ENCODE data around the gene CDK5. TPM values are rescaled to one million over a fixed set of nuclear protein-coding genes. Genes with fewer than 3 reads are reported as not detected.
A peak's percentile ranks its signal among the peaks of the same experiment; 100 is the strongest.

CDK5 gene
- total RNA-seq, 5 donors from 2014 or later (not counting 1 experiment from before 2014, with no cell fraction given): 5.3 to 8.4 (median 6.5) TPM

DNA sequence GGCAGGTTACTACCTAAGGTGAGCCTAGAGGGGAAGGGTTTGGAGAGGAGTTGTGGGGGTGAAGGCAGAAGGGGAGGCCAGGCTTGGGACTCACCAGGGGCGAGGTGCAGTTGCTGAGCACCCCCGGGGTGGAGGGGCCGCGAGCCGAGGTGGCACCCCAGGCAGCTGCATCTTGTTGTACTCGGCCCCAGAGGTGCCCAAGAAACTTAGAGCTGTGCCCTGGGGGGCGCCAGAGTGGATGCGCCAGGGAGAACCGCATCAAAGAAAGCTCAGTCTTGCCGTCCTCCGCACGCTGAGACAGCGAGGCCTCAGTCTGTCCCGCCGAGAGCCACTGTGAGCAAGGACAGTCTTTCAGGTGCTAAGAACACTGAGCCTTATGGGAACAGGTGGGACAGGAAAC is 40.8 kb downstream of the CDK5 start:
- Mint-ChIP-seq H3K4me3 (peak overlapping the region in 2 of 3 donors; percentile 83 to 84), H3K4me1 (peaks cover 64 to 72% (median 71%) of the 10 kb centered on the region in 3 donors), H3K27ac (peak overlapping the region; percentile 66 to 98), H3K36me3 (peaks cover 10% of the 10 kb centered on the region), H3K9me3 (no peaks in the 10 kb centered on the region), H3K27me3 (peaks cover 0 to 16% of the 10 kb centered on the region in 2 donors)
- Histone ChIP-seq H3K4me1 (ENCODE audit: control insufficient read depth in 1 of 2, extremely low read depth in 1 of 2, insufficient read depth in 2 of 2, low read length in 2 of 2) (peaks cover 32 to 75% of the 10 kb centered on the region in 2 experiments), H3K27me3 (replicated peaks in 1 of 2; ENCODE audit: control insufficient read depth in 2 of 2, extremely low read depth in 1 of 2, insufficient read depth in 2 of 2, low read length in 1 of 2) (peaks cover 5 to 40% of the 10 kb centered on the region in 2 experiments), H3K9me3 (no peaks in the 10 kb centered on the region), H3K27ac (ENCODE audit: low read length) (no peak overlapping the region), H3K4me3 (ENCODE audit: control insufficient read depth in 1 of 2, extremely low read depth in 1 of 2, low read length in 1 of 2) (no peak overlapping the region), H3K36me3 (ENCODE audit: control insufficient read depth in 2 of 2, extremely low read depth in 1 of 2, insufficient read depth in 1 of 2, low read length in 1 of 2) (no peaks in the 10 kb centered on the region)
- CTCF ChIA-PET: interaction anchor here in 1 of 2 donors (1.0 to 3.8 kb wide), 2 partner anchors 9 to 11 kb away, joined by 4 to 19 read pairs; partner anchors contain the start of gene ABCB8
- POLR2A ChIA-PET: no interaction called here
- ATAC-seq (replicated peaks in 1 of 4) (no peak), DNase-seq (peak in 1 of 35 experiments; percentile 38)
- WGBS (ENCODE audit: insufficient coverage): 81% methylated on average over 15 of the region's 15 CpGs

DNA sequence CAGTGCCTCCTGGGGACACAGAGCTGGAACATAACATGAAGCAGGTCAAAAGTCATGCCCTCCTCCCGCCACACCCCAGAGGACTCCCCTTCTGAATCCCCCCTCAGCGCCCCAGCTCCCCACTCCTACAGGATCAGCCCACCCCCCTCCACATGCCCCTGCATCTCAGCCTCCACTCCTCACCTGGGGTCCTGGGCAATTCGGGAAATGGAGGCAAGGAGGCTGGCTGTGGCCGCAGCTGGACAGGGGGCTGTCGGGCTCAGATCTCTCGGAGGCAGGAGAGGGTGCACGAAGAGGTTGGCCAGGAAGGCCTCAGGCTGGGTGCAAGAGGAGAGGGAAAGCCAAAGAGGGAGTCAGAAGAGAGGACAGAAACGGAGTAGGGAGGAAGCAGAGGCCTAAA is 41.2 kb downstream of the CDK5 start:
- Histone ChIP-seq H3K36me3 (ENCODE audit: control insufficient read depth in 2 of 2, extremely low read depth in 1 of 2, insufficient read depth in 1 of 2, low read length in 1 of 2) (no peaks in the 10 kb centered on the region), H3K27me3 (replicated peaks in 1 of 2; ENCODE audit: control insufficient read depth in 2 of 2, extremely low read depth in 1 of 2, insufficient read depth in 2 of 2, low read length in 1 of 2) (peaks cover 5 to 39% of the 10 kb centered on the region in 2 experiments), H3K4me3 (ENCODE audit: control insufficient read depth in 1 of 2, extremely low read depth in 1 of 2, low read length in 1 of 2) (no peak overlapping the region), H3K27ac (ENCODE audit: low read length) (no peak overlapping the region), H3K4me1 (ENCODE audit: control insufficient read depth in 1 of 2, extremely low read depth in 1 of 2, insufficient read depth in 2 of 2, low read length in 2 of 2) (peaks cover 32 to 79% of the 10 kb centered on the region in 2 experiments), H3K9me3 (no peaks in the 10 kb centered on the region)
- ChIA-PET POLR2A (no interaction called here), CTCF (interaction anchor here in 1 of 2 donors (1.0 to 3.8 kb wide), 2 partner anchors 9 to 12 kb away, joined by 4 to 19 read pairs; partner anchors contain the start of gene ABCB8)
- Mint-ChIP-seq H3K27ac (peak overlapping the region; percentile 98 to 100), H3K4me1 (peaks cover 69 to 76% (median 76%) of the 10 kb centered on the region in 3 donors), H3K9me3 (no peaks in the 10 kb centered on the region), H3K27me3 (peaks cover 0 to 16% of the 10 kb centered on the region in 2 donors), H3K4me3 (peak overlapping the region in 1 of 3 donors; percentile 84), H3K36me3 (peaks cover 10% of the 10 kb centered on the region)
- DNase-seq: no peak
- 94% methylated on average over 5 of the region's 8 CpGs for WGBS (ENCODE audit: insufficient coverage)
- ATAC-seq (replicated peaks in 1 of 4): no peak

DNA sequence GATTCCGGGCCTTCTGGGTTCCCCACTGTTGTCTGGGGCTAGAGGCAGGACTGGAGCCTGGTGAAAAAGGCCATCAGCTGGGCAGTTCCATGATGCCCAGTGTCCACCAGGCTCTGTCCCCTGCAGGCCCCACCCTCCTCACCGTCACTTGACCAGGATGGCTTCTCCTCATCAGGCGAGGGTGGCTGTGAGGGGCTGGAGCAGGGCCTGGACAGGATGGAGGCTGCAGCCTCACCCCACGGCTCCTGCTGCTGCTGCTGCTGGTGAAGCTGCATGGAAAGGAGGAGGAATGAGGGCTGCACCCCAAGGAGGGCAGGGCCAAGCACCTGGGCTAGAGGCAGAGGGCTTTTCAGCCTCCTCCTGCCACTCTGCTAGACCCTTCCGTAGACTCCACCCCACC is 41.7 kb downstream of the CDK5 start:
- peaks cover 72 to 80% (median 80%) of the 10 kb centered on the region in 3 donors for H3K4me1 Mint-ChIP-seq

GRCh38 chr7:151014950-151015349 is 42.7 kb downstream of the CDK5 start:
- DNase-seq (peak in 7 of 35 experiments; percentile 20 to 52 (median 38)), ATAC-seq (replicated peaks in 1 of 4) (peak in 1 of 4 experiments; percentile 11)
- Mint-ChIP-seq H3K27me3 (peaks cover 0 to 11% of the 10 kb centered on the region in 2 donors), H3K4me1 (peaks cover 82 to 88% (median 86%) of the 10 kb centered on the region in 3 donors), H3K36me3 (peaks cover 10% of the 10 kb centered on the region), H3K9me3 (no peaks in the 10 kb centered on the region), H3K27ac (peak overlapping the region; percentile 98 to 100), H3K4me3 (peak overlapping the region; percentile 84 to 96 (median 90))
- POLR2A ChIA-PET: interaction anchor here in 1 of 2 donors (0.5 to 1.6 kb wide), 3 partner anchors 11 to 611 kb away, joined by 3 to 10 read pairs (median 7); no protein-coding TSS in a partner anchor
- Histone ChIP-seq H3K27ac (ENCODE audit: low read length) (peak overlapping the region; percentile 95), H3K4me1 (ENCODE audit: control insufficient read depth in 1 of 2, extremely low read depth in 1 of 2, insufficient read depth in 2 of 2, low read length in 2 of 2) (peaks cover 43 to 94% of the 10 kb centered on the region in 2 experiments), H3K27me3 (replicated peaks in 1 of 2; ENCODE audit: control insufficient read depth in 2 of 2, extremely low read depth in 1 of 2, insufficient read depth in 2 of 2, low read length in 1 of 2) (peaks cover 0 to 26% of the 10 kb centered on the region in 2 experiments), H3K9me3 (no peaks in the 10 kb centered on the region), H3K4me3 (ENCODE audit: control insufficient read depth in 1 of 2, extremely low read depth in 1 of 2, low read length in 1 of 2) (no peak overlapping the region), H3K36me3 (ENCODE audit: control insufficient read depth in 2 of 2, extremely low read depth in 1 of 2, insufficient read depth in 1 of 2, low read length in 1 of 2) (no peaks in the 10 kb centered on the region)
- WGBS (ENCODE audit: insufficient coverage): 40% methylated on average over 8 of the region's 8 CpGs
- CTCF ChIA-PET: interaction anchor here (0.6 to 1.3 kb wide), 3 partner anchors 13 to 26 kb away, joined by 3 to 4 read pairs (median 4); partner anchors contain the start of gene ABCB8 (in 1 of the 2)

More for the DNA sequence above, 41.7 kb downstream of the CDK5 start:
- Mint-ChIP-seq H3K9me3 (no peaks in the 10 kb centered on the region), H3K27me3 (peaks cover 0 to 13% of the 10 kb centered on the region in 2 donors), H3K36me3 (peaks cover 10% of the 10 kb centered on the region), H3K4me3 (peak overlapping the region in 1 of 3 donors; percentile 84), H3K27ac (peak overlapping the region; percentile 98 to 100)
- peaks cover 5 to 34% of the 10 kb centered on the region in 2 experiments for H3K27me3 ChIP-seq (replicated peaks in 1 of 2; ENCODE audit: control insufficient read depth in 2 of 2, extremely low read depth in 1 of 2, insufficient read depth in 2 of 2, low read length in 1 of 2)
- peak overlapping the region; percentile 95 for H3K27ac ChIP-seq (ENCODE audit: low read length)
- no peaks in the 10 kb centered on the region for H3K9me3 ChIP-seq
- no peak overlapping the region for H3K4me3 ChIP-seq (ENCODE audit: control insufficient read depth in 1 of 2, extremely low read depth in 1 of 2, low read length in 1 of 2)
- ChIA-PET CTCF (interaction anchor here in 1 of 2 donors (0.6 kb wide), 1 partner anchor 8 kb away, joined by 5 read pairs; the partner anchor contains the start of gene ATG9B), POLR2A (no interaction called here)
- ATAC-seq (replicated peaks in 1 of 4): no peak
- 89% methylated on average over 2 of the region's 5 CpGs for whole genome bisulfite sequencing (ENCODE audit: insufficient coverage)
- H3K36me3 ChIP-seq (ENCODE audit: control insufficient read depth in 2 of 2, extremely low read depth in 1 of 2, insufficient read depth in 1 of 2, low read length in 1 of 2): no peaks in the 10 kb centered on the region
- DNase-seq: no peak
- peaks cover 33 to 84% of the 10 kb centered on the region in 2 experiments for H3K4me1 ChIP-seq (ENCODE audit: control insufficient read depth in 1 of 2, extremely low read depth in 1 of 2, insufficient read depth in 2 of 2, low read length in 2 of 2)

GRCh38 chr7:151013733-151014497 is 43.8 kb downstream of the CDK5 start:
- POLR2A ChIA-PET: interaction anchor here (0.6 to 1.6 kb wide), 4 partner anchors 12 to 1410 kb away, joined by 3 to 11 read pairs (median 6); partner anchors contain the start of gene ABCB8 (in 2 of the 2)
- Histone ChIP-seq H3K4me1 (ENCODE audit: control insufficient read depth in 1 of 2, extremely low read depth in 1 of 2, insufficient read depth in 2 of 2, low read length in 2 of 2) (peaks cover 44 to 97% of the 10 kb centered on the region in 2 experiments), H3K27me3 (replicated peaks in 1 of 2; ENCODE audit: control insufficient read depth in 2 of 2, extremely low read depth in 1 of 2, insufficient read depth in 2 of 2, low read length in 1 of 2) (peaks cover 0 to 15% of the 10 kb centered on the region in 2 experiments), H3K27ac (ENCODE audit: low read length) (peak overlapping the region; percentile 95), H3K4me3 (ENCODE audit: control insufficient read depth in 1 of 2, extremely low read depth in 1 of 2, low read length in 1 of 2) (peak overlapping the region; percentile 55 to 56), H3K9me3 (no peaks in the 10 kb centered on the region), H3K36me3 (ENCODE audit: control insufficient read depth in 2 of 2, extremely low read depth in 1 of 2, insufficient read depth in 1 of 2, low read length in 1 of 2) (no peaks in the 10 kb centered on the region)
- ATAC-seq (replicated peaks in 1 of 4) (peak; percentile 56 to 75 (median 63)), DNase-seq (peak; percentile 66 to 98 (median 91))
- WGBS (ENCODE audit: insufficient coverage): 10% methylated on average over 52 of the region's 55 CpGs
- CTCF ChIA-PET: interaction anchor here (0.6 to 1.3 kb wide), 8 partner anchors 14 to 235 kb away, joined by 3 to 19 read pairs (median 3); partner anchors contain the start of gene ABCB8 (in 1 of the 2)
- Mint-ChIP-seq H3K9me3 (no peaks in the 10 kb centered on the region), H3K4me3 (peak overlapping the region; percentile 84 to 96 (median 90)), H3K27me3 (peaks cover 0 to 7% of the 10 kb centered on the region in 2 donors), H3K27ac (peak overlapping the region; percentile 98 to 100), H3K4me1 (peaks cover 78 to 90% (median 78%) of the 10 kb centered on the region in 3 donors), H3K36me3 (peaks cover 10% of the 10 kb centered on the region)

- Mint-ChIP-seq H3K4me1 (peaks cover 76 to 92% (median 80%) of the 10 kb centered on the region in 3 donors), H3K27me3 (peaks cover 0 to 3% of the 10 kb centered on the region in 2 donors), H3K36me3 (peaks cover 10% of the 10 kb centered on the region), H3K27ac (peak overlapping the region; percentile 95 to 98), H3K4me3 (peak overlapping the region; percentile 84 to 96 (median 90)), H3K9me3 (no peaks in the 10 kb centered on the region)
- WGBS (ENCODE audit: insufficient coverage): 10% methylated on average over 14 of the region's 26 CpGs
- DNase-seq (no peak), ATAC-seq (replicated peaks in 1 of 4) (peak in 1 of 4 experiments; percentile 4)
- Histone ChIP-seq H3K36me3 (ENCODE audit: control insufficient read depth in 2 of 2, extremely low read depth in 1 of 2, insufficient read depth in 1 of 2, low read length in 1 of 2) (no peaks in the 10 kb centered on the region), H3K9me3 (no peaks in the 10 kb centered on the region), H3K4me1 (ENCODE audit: control insufficient read depth in 1 of 2, extremely low read depth in 1 of 2, insufficient read depth in 2 of 2, low read length in 2 of 2) (peaks cover 48 to 98% of the 10 kb centered on the region in 2 experiments), H3K27me3 (replicated peaks in 1 of 2; ENCODE audit: control insufficient read depth in 2 of 2, extremely low read depth in 1 of 2, insufficient read depth in 2 of 2, low read length in 1 of 2) (peaks cover 0 to 13% of the 10 kb centered on the region in 2 experiments), H3K27ac (ENCODE audit: low read length) (peak overlapping the region; percentile 95), H3K4me3 (ENCODE audit: control insufficient read depth in 1 of 2, extremely low read depth in 1 of 2, low read length in 1 of 2) (peak overlapping the region in 1 of 2 donors; percentile 30)
- CTCF ChIA-PET: interaction anchor here in 1 of 2 donors (0.7 to 1.3 kb wide), 5 partner anchors 15 to 235 kb away, joined by 3 to 19 read pairs (median 3); partner anchors contain the start of gene ABCB8
- POLR2A ChIA-PET: interaction anchor here (0.8 to 1.6 kb wide), 3 partner anchors 13 to 15 kb away, joined by 3 to 11 read pairs (median 10); partner anchors contain the start of gene ABCB8 (in 2 of the 2)
These were observed 44.4 kb downstream of the CDK5 start for GRCh38 chr7:151013356-151013732.

Measured in T-cell (primary cell).